Parathyroid adenoma (tissue), 2 donors: ENCODE measurements around the gene CDR2L.
"Not testable (repeated sequence)": the region's sequence is repeated elsewhere in the genome, so short reads cannot be mapped to it uniquely, and the experiment has no call there.

Source experiments
- H2AFZ ChIP-seq: fragments of 300-600 bp; sonication (generic); one replicate; pipeline ENCODE4 v1.7.0; 2017; ENCODE audit warnings: antibody characterized with exemption, mild to moderate bottlenecking
- H3K27ac ChIP-seq: fragments of 300-600 bp; sonication (generic); one replicate; pipeline ENCODE4 v1.7.0; 2017
- H3K27me3 ChIP-seq: fragments of 300-600 bp; sonication (generic); one replicate; pipeline ENCODE4 v1.7.0; 2017; ENCODE audit warnings: low read length; ENCODE audit not compliant: control insufficient read depth, insufficient read depth
- H3K36me3 ChIP-seq: fragments of 300-600 bp; sonication (generic); one replicate; pipeline ENCODE4 v1.7.0; 2017; ENCODE audit warnings: low read length; ENCODE audit not compliant: control insufficient read depth, insufficient read depth
- H3K4me1 ChIP-seq: fragments of 300-600 bp; sonication (generic); one replicate; pipeline ENCODE4 v1.7.0; 2017; ENCODE audit warnings: control low read depth
- H3K4me2 ChIP-seq: fragments of 300-600 bp; sonication (generic); one replicate; pipeline ENCODE4 v1.7.0; 2017; ENCODE audit warnings: low read length
- H3K4me3 ChIP-seq: fragments of 300-600 bp; sonication (generic); one replicate; pipeline ENCODE4 v1.7.0; 2017; ENCODE audit warnings: low read depth, low read length
- H3K79me2 ChIP-seq: fragments of 300-600 bp; sonication (generic); one replicate; pipeline ENCODE4 v1.7.0; 2017; ENCODE audit warnings: control low read depth
- H3K9ac ChIP-seq: fragments of 300-600 bp; sonication (generic); one replicate; pipeline ENCODE4 v1.7.0; 2017; ENCODE audit warnings: mild to moderate bottlenecking
- H3K9me3 ChIP-seq: fragments of 300-600 bp; sonication (generic); one replicate; pipeline ENCODE4 v1.7.0; 2017; ENCODE audit warnings: low read length; ENCODE audit not compliant: control insufficient read depth
- TF ChIP-seq, protein P1 (sequence below): fragments of 300-600 bp; sonication (generic); IDR thresholded peaks from one replicate; pipeline ENCODE4 v1.7.0; 2017; ENCODE audit warnings: antibody characterized with exemption, mild to moderate bottlenecking
- donor health status: primary hyperparathyroidism.

Gene CDR2L

DNA sequence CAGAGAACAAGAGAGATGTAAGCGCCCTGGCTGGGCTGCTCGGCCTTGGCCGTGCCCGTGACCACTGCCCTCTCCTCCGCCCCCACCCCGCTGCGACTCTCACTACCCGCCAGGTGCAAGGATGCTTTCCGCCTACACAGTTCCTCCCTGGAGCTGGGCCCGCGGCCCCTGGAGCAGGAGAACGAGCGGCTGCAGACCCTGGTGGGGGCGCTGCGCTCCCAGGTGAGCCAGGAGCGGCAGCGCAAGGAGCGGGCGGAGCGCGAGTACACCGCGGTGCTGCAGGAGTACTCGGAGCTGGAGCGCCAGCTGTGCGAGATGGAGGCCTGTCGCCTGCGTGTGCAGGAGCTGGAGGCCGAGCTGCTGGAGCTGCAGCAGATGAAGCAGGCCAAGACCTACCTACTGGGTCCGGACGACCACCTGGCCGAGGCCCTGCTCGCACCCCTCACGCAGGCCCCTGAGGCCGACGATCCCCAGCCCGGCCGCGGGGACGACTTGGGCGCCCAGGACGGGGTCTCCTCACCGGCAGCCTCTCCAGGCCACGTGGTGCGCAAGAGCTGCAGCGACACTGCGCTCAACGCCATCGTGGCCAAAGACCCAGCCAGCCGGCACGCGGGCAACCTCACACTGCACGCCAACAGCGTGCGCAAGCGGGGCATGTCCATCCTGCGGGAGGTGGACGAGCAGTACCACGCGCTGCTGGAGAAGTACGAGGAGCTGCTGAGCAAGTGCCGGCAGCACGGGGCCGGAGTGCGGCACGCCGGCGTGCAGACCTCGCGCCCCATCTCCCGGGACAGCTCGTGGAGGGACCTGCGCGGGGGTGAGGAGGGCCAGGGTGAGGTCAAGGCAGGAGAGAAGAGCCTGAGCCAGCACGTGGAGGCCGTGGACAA, 15.9 kb downstream of the CDR2L start:
- H3K36me3 ChIP-seq, result no peaks in the 10 kb centered on the region
- no peaks in the 10 kb centered on the region for H3K9me3 ChIP-seq
- no peak overlapping the region for H3K4me3 ChIP-seq
- H3K4me1 ChIP-seq, result no peaks in the 10 kb centered on the region
- H3K27me3 ChIP-seq, result no peaks in the 10 kb centered on the region
- H2AFZ ChIP-seq, result no peak overlapping the region
- H3K79me2 ChIP-seq, result no peaks in the 10 kb centered on the region
- no peak overlapping the region for H3K4me2 ChIP-seq
- H3K9ac ChIP-seq, result no peak overlapping the region
- no peak overlapping the region for H3K27ac ChIP-seq
- TF ChIP-seq, protein P1, sequence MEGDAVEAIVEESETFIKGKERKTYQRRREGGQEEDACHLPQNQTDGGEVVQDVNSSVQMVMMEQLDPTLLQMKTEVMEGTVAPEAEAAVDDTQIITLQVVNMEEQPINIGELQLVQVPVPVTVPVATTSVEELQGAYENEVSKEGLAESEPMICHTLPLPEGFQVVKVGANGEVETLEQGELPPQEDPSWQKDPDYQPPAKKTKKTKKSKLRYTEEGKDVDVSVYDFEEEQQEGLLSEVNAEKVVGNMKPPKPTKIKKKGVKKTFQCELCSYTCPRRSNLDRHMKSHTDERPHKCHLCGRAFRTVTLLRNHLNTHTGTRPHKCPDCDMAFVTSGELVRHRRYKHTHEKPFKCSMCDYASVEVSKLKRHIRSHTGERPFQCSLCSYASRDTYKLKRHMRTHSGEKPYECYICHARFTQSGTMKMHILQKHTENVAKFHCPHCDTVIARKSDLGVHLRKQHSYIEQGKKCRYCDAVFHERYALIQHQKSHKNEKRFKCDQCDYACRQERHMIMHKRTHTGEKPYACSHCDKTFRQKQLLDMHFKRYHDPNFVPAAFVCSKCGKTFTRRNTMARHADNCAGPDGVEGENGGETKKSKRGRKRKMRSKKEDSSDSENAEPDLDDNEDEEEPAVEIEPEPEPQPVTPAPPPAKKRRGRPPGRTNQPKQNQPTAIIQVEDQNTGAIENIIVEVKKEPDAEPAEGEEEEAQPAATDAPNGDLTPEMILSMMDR, result no peak

DNA sequence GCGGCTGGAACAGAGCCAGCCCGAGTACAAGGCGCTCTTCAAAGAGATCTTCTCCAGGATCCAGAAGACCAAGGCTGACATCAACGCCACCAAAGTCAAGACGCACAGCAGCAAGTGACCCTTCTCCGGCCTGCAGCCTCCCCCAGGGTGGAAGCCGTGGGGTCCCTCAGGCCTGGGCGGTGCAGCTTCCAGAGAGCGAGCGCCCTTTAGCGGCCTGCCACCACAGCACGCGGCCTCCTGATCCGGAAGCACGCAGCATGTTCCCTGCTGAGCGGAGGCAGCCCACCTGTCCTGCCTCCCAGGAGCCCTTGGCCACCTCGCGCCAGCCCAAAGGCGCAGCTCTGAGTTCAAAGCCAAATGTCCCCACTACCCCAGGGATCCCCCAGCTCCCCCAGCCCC, 16.5 kb downstream of the CDR2L start:
- Histone ChIP-seq H3K9me3 (no peaks in the 10 kb centered on the region), H3K27me3 (no peaks in the 10 kb centered on the region), H3K36me3 (no peaks in the 10 kb centered on the region), H3K9ac (no peak overlapping the region), H3K79me2 (no peaks in the 10 kb centered on the region), H2AFZ (no peak overlapping the region), H3K4me3 (no peak overlapping the region), H3K27ac (no peak overlapping the region), H3K4me1 (no peaks in the 10 kb centered on the region), H3K4me2 (no peak overlapping the region)
- TF ChIP-seq, protein P1, result no peak

DNA sequence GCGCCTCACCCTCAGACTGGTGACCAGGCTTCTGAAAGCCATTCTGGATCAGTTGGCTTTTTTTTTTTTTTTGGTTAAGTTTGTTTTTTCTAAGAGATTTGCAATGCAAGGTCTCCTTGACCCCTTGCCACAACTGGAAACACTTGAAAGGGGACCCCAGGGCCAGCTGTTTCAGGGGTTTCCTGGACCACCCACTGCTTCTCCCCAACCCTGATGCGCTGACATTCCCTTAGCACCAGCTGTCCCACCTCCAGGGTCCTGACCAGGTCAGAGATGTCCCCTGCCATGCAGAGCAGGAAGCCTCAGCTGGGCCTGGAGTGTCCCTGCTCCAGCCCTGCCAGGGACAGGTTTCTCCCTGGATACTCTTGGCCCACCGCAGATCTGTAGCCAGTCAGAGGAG, 16.9 kb downstream of the CDR2L start:
- no peak overlapping the region for H3K4me3 ChIP-seq
- H3K79me2 ChIP-seq, result no peaks in the 10 kb centered on the region
- no peaks in the 10 kb centered on the region for H3K36me3 ChIP-seq
- H3K27ac ChIP-seq, result no peak overlapping the region
- no peak overlapping the region for H3K4me2 ChIP-seq
- TF ChIP-seq, protein P1, result no peak
- H3K27me3 ChIP-seq, result no peaks in the 10 kb centered on the region
- no peaks in the 10 kb centered on the region for H3K4me1 ChIP-seq
- no peaks in the 10 kb centered on the region for H3K9me3 ChIP-seq
- H2AFZ ChIP-seq, result no peak overlapping the region
- no peak overlapping the region for H3K9ac ChIP-seq

DNA sequence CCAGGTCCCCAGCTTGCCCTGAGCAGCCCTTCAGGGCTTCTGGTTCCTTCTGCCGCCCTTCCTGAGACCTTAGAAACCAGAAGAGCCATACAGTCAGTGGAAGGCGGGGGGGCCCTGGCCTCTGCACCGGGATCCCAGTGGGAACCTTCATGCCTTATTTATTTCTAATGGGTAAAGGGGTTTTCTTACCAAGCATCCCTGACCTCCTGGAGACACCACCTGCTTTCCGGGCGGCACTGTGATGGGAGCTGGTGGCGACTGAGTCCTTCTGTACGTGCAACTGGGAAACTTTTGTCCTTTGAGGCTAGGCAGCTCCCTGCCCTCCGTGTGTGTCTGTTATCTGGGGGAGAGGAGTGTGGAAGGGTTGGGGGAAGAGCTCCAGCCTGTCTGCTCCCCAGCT, 17.9 kb downstream of the CDR2L start:
- H3K4me1 ChIP-seq, result no peaks in the 10 kb centered on the region
- TF ChIP-seq, protein P1, result no peak
- no peaks in the 10 kb centered on the region for H3K36me3 ChIP-seq
- H3K4me3 ChIP-seq, result no peak overlapping the region
- no peaks in the 10 kb centered on the region for H3K79me2 ChIP-seq
- no peaks in the 10 kb centered on the region for H3K27me3 ChIP-seq
- no peak overlapping the region for H3K9ac ChIP-seq
- no peak overlapping the region for H3K4me2 ChIP-seq
- no peak overlapping the region for H3K27ac ChIP-seq
- H3K9me3 ChIP-seq, result no peaks in the 10 kb centered on the region
- H2AFZ ChIP-seq, result no peak overlapping the region

DNA sequence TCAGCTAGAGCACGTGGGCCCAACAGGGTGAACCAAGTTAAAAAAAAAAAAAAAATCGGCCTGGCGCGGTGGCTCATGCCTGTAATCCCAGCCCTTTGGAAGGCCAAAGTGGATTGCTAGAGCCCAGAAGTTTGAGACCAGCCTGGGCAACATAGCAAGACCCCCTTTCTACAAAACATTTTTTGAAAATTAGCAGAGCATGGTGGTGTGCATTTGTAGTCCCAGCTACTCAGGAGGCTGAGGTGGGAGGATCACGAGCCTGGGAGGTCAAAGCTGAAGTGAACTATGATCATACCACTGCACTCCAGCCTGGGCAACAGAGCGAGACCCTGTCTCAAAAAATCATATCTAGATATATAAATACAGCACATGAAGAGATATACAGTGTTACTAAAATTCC, 18.7 kb downstream of the CDR2L start:
- H3K4me3 ChIP-seq, H3K4me2 ChIP-seq, H3K27ac ChIP-seq, H3K36me3 ChIP-seq, H3K9ac ChIP-seq, H3K79me2 ChIP-seq, H3K27me3 ChIP-seq, H3K9me3 ChIP-seq, H2AFZ ChIP-seq, H3K4me1 ChIP-seq: not testable (repeated sequence)
